ENCODE data around the gene HDAC9.

Gene HDAC9

DNA sequence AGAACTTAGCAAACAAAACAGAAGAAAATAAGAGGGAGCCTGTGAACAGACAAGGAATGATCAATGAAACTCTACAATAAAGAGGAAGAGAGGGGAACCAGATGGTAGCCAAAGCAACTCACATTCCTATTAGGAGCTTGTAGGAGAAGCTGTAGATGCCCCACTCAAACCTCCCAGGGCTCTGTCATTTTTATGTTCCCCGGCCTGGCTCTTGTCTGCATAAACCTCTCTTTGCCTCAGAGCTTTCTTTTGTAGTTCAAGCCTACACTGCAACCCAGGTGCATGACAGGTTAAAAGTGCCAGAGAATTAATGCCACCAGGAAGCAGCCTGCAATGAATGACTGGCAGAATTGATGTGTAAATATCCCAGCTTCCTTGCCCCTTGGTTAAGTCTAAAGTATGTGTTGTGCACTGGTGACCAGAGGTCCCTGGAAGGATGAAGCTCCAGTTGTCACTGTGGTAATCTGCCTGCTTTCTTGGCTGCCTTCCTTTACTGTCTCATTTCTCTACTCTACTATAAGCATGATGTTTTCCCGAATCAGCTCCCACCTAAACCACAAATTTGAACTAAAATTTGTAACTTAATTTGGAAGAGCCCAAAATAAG, 40.4 kb downstream of the HDAC9 start:
- Histone ChIP-seq H3K4me2 (ENCODE audit: low read length) (peak overlapping the region; percentile 24), H3K79me2 (ENCODE audit: control insufficient read depth, low read length) (peaks cover 65% of the 10 kb centered on the region)
- TF ChIP-seq, protein P1, sequence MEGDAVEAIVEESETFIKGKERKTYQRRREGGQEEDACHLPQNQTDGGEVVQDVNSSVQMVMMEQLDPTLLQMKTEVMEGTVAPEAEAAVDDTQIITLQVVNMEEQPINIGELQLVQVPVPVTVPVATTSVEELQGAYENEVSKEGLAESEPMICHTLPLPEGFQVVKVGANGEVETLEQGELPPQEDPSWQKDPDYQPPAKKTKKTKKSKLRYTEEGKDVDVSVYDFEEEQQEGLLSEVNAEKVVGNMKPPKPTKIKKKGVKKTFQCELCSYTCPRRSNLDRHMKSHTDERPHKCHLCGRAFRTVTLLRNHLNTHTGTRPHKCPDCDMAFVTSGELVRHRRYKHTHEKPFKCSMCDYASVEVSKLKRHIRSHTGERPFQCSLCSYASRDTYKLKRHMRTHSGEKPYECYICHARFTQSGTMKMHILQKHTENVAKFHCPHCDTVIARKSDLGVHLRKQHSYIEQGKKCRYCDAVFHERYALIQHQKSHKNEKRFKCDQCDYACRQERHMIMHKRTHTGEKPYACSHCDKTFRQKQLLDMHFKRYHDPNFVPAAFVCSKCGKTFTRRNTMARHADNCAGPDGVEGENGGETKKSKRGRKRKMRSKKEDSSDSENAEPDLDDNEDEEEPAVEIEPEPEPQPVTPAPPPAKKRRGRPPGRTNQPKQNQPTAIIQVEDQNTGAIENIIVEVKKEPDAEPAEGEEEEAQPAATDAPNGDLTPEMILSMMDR (IDR thresholded peaks at IDR 0.05; ENCODE audit: low read depth, low read length, poor library complexity, severe bottlenecking): no peak
- no peak for TF ChIP-seq EZH2phosphoT487 (IDR thresholded peaks at IDR 0.05; ENCODE audit: borderline replicate concordance, low read length)

DNA sequence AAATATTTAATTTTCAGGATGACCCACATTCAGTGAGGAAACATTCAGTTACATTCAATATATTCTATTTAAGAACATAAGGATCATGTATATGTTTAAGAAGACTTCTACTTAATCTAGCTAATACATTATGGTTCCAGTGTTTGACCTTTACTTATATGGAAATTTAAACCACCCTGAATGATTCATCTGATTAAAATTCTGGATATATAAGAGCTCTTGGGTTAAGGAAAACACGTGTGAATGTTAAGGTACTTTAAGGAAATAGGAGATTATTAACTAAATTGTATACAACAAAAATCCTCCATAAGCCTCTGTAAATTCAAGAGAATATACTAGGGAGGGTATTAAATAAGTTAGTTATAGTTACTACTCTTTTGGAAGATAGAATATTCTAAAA, 40.9 kb downstream of the HDAC9 start:
- Histone ChIP-seq H4K20me1 (ENCODE audit: control insufficient read depth, insufficient read depth, low read depth, low read length) (no peaks in the 10 kb centered on the region), H3K9me3 (ENCODE audit: control insufficient read depth, insufficient read depth, low read length) (no peaks in the 10 kb centered on the region), H3K9me2 (replicated peaks; ENCODE audit: control insufficient read depth, low read length) (no peaks in the 10 kb centered on the region), H3K4me2 (ENCODE audit: low read length) (peak overlapping the region; percentile 24; the same call in 1 of the 2 replicates), H3K27ac (ENCODE audit: low read depth, low read length) (no peak overlapping the region), H3K36me3 (ENCODE audit: control insufficient read depth, low read length) (no peaks in the 10 kb centered on the region), H3K27me3 (ENCODE audit: control insufficient read depth, low read length) (no peaks in the 10 kb centered on the region), H3K4me3 (ENCODE audit: low read length) (no peak overlapping the region), H3F3A (ENCODE audit: control insufficient read depth, insufficient read depth) (peaks cover 2% of the 10 kb centered on the region), H3K4me1 (ENCODE audit: control insufficient read depth, low read length) (peaks cover 70% of the 10 kb centered on the region), H3K79me2 (ENCODE audit: control insufficient read depth, low read length) (peaks cover 65% of the 10 kb centered on the region)
- TF ChIP-seq, protein P1 (IDR thresholded peaks at IDR 0.05; ENCODE audit: low read depth, low read length, poor library complexity, severe bottlenecking): no peak
- TF ChIP-seq EZH2phosphoT487 (IDR thresholded peaks at IDR 0.05; ENCODE audit: borderline replicate concordance, low read length): no peak

More for the DNA sequence above, 40.4 kb downstream of the HDAC9 start:
- Histone ChIP-seq H3K27ac (ENCODE audit: low read depth, low read length) (no peak overlapping the region), H3K4me1 (ENCODE audit: control insufficient read depth, low read length) (peaks cover 76% of the 10 kb centered on the region), H3K4me3 (ENCODE audit: low read length) (no peak overlapping the region), H3K9me3 (ENCODE audit: control insufficient read depth, insufficient read depth, low read length) (no peaks in the 10 kb centered on the region), H3K9me2 (replicated peaks; ENCODE audit: control insufficient read depth, low read length) (no peaks in the 10 kb centered on the region), H3F3A (ENCODE audit: control insufficient read depth, insufficient read depth) (peaks cover 8% of the 10 kb centered on the region), H3K27me3 (ENCODE audit: control insufficient read depth, low read length) (no peaks in the 10 kb centered on the region), H3K36me3 (ENCODE audit: control insufficient read depth, low read length) (no peaks in the 10 kb centered on the region), H4K20me1 (ENCODE audit: control insufficient read depth, insufficient read depth, low read depth, low read length) (no peaks in the 10 kb centered on the region)

DNA sequence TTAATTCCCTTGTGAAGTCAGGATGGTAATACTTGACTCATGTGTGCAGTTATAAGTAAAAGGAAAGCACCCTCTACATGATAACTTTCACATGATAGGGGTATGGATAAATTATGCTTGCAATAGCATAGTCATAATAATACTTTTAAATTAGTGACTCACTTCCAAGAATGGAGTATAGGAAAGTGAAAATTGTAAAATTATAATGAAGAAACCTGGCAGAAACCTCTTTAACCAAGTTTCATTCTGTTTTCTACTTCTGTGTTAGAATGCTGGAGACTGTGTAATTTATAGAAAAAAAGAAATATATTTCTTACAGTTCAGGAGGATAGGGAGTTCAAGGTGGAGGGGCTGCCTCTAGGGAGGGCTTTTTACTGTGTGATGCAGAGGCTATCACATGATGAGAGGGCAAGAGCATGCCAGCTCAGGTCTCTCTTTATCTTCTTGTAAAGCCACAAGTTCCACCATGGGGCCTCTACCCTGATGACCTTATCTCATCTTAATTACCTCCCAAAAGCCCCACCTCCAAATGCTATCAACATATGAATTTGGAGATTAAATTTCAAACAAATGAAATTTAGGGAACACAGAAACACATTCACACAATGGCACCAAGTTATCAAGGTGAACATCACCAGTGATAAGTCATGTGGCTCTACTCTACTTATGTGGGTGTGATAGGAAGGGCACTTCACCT, 43.2 kb downstream of the HDAC9 start:
- Histone ChIP-seq H3K27ac (ENCODE audit: low read depth, low read length) (no peak overlapping the region), H3K4me3 (ENCODE audit: low read length) (no peak overlapping the region), H3K36me3 (ENCODE audit: control insufficient read depth, low read length) (no peaks in the 10 kb centered on the region), H3K9me3 (ENCODE audit: control insufficient read depth, insufficient read depth, low read length) (no peaks in the 10 kb centered on the region), H3K79me2 (ENCODE audit: control insufficient read depth, low read length) (peaks cover 43% of the 10 kb centered on the region), H3K27me3 (ENCODE audit: control insufficient read depth, low read length) (no peaks in the 10 kb centered on the region), H4K20me1 (ENCODE audit: control insufficient read depth, insufficient read depth, low read depth, low read length) (no peaks in the 10 kb centered on the region), H3K9me2 (replicated peaks; ENCODE audit: control insufficient read depth, low read length) (no peaks in the 10 kb centered on the region), H3K4me1 (ENCODE audit: control insufficient read depth, low read length) (peaks cover 56% of the 10 kb centered on the region), H3F3A (ENCODE audit: control insufficient read depth, insufficient read depth) (no peaks in the 10 kb centered on the region), H3K4me2 (ENCODE audit: low read length) (no peak overlapping the region; the same call in 1 of the 2 replicates)
- TF ChIP-seq, protein P1 (IDR thresholded peaks at IDR 0.05; ENCODE audit: low read depth, low read length, poor library complexity, severe bottlenecking): no peak
- TF ChIP-seq EZH2phosphoT487 (IDR thresholded peaks at IDR 0.05; ENCODE audit: borderline replicate concordance, low read length): no peak

Measured in DOHH2 (cell line).